ENCODE results near the gene SMIM45.
A peak's percentile ranks its signal among the peaks of the same experiment; 100 is the strongest.

Gene SMIM45

GRCh38 chr22:41911001-41911611 is 40.8 kb upstream of the SMIM45 start:
- DNase-seq: no peak
- no peaks in the 10 kb centered on the region for H3K9me3 ChIP-seq (replicated peaks; ENCODE audit: insufficient read depth, low read length)
- H3K27me3 ChIP-seq (replicated peaks; ENCODE audit: insufficient read depth, low read length): peaks cover 46% of the 10 kb centered on the region
- H3K4me1 ChIP-seq (ENCODE audit: low read length): peaks cover 21% of the 10 kb centered on the region
- peak overlapping the region; percentile 45; the same call in 1 of the 2 replicates for H3K4me2 ChIP-seq (ENCODE audit: low read depth, low read length)
- H3F3A ChIP-seq (ENCODE audit: insufficient read depth, low read length): peaks cover 15% of the 10 kb centered on the region
- no peaks in the 10 kb centered on the region for H3K9me2 ChIP-seq (replicated peaks; ENCODE audit: insufficient read depth, low read length)
- no peak for TF ChIP-seq EZH2phosphoT487 (IDR thresholded peaks at IDR 0.05; ENCODE audit: low read length)
- TF ChIP-seq EZH2 (optimal IDR thresholded peaks at IDR 0.05; ENCODE audit: low read depth, low read length): peak; percentile 28
- TF ChIP-seq CTCF (IDR thresholded peaks at IDR 0.05; ENCODE audit: low read length): no peak
- no peak overlapping the region for H3K4me3 ChIP-seq (ENCODE audit: low read length)
- H3K36me3 ChIP-seq (replicated peaks; ENCODE audit: insufficient read depth, low read length): no peaks in the 10 kb centered on the region
- H2AFZ ChIP-seq (ENCODE audit: low read length): no peak overlapping the region
- H3K27ac ChIP-seq (ENCODE audit: low read length): no peak overlapping the region
- no peaks in the 10 kb centered on the region for H4K20me1 ChIP-seq (ENCODE audit: insufficient read depth, low read length)
- H3K79me2 ChIP-seq (ENCODE audit: low read length): no peaks in the 10 kb centered on the region
- H3K9ac ChIP-seq (ENCODE audit: low read length): no peak overlapping the region

GRCh38 chr22:41912338-41913039 is 39.5 kb upstream of the SMIM45 start:
- Histone ChIP-seq H3K4me2 (ENCODE audit: low read depth, low read length) (no peak overlapping the region), H4K20me1 (ENCODE audit: insufficient read depth, low read length) (no peaks in the 10 kb centered on the region), H3K36me3 (replicated peaks; ENCODE audit: insufficient read depth, low read length) (no peaks in the 10 kb centered on the region), H3K79me2 (ENCODE audit: low read length) (no peaks in the 10 kb centered on the region), H3K27ac (ENCODE audit: low read length) (no peak overlapping the region), H2AFZ (ENCODE audit: low read length) (no peak overlapping the region), H3K4me3 (ENCODE audit: low read length) (no peak overlapping the region), H3K9me2 (replicated peaks; ENCODE audit: insufficient read depth, low read length) (no peaks in the 10 kb centered on the region), H3F3A (ENCODE audit: insufficient read depth, low read length) (peaks cover 10% of the 10 kb centered on the region), H3K27me3 (replicated peaks; ENCODE audit: insufficient read depth, low read length) (peaks cover 56% of the 10 kb centered on the region), H3K4me1 (ENCODE audit: low read length) (peaks cover 17% of the 10 kb centered on the region), H3K9ac (ENCODE audit: low read length) (no peak overlapping the region), H3K9me3 (replicated peaks; ENCODE audit: insufficient read depth, low read length) (no peaks in the 10 kb centered on the region)
- DNase-seq: no peak
- TF ChIP-seq EZH2phosphoT487 (IDR thresholded peaks at IDR 0.05; ENCODE audit: low read length): no peak
- TF ChIP-seq CTCF (IDR thresholded peaks at IDR 0.05; ENCODE audit: low read length): no peak
- no peak for TF ChIP-seq EZH2 (optimal IDR thresholded peaks at IDR 0.05; ENCODE audit: low read depth, low read length)

- Histone ChIP-seq H3K9ac (ENCODE audit: low read length) (no peak overlapping the region), H3K4me1 (ENCODE audit: low read length) (peaks cover 10% of the 10 kb centered on the region), H3K36me3 (replicated peaks; ENCODE audit: insufficient read depth, low read length) (no peaks in the 10 kb centered on the region), H3K4me3 (ENCODE audit: low read length) (no peak overlapping the region), H3K9me2 (replicated peaks; ENCODE audit: insufficient read depth, low read length) (no peaks in the 10 kb centered on the region), H4K20me1 (ENCODE audit: insufficient read depth, low read length) (no peaks in the 10 kb centered on the region), H3K27ac (ENCODE audit: low read length) (no peak overlapping the region), H3F3A (ENCODE audit: insufficient read depth, low read length) (0 out of 2 replicates have a peak, but pooled peaks cover 3% of the 10 kb centered on the region), H3K4me2 (ENCODE audit: low read depth, low read length) (no peak overlapping the region), H3K79me2 (ENCODE audit: low read length) (no peaks in the 10 kb centered on the region), H2AFZ (ENCODE audit: low read length) (no peak overlapping the region), H3K27me3 (replicated peaks; ENCODE audit: insufficient read depth, low read length) (peaks cover 56% of the 10 kb centered on the region), H3K9me3 (replicated peaks; ENCODE audit: insufficient read depth, low read length) (no peaks in the 10 kb centered on the region)
- no peak for DNase-seq
- TF ChIP-seq CTCF (IDR thresholded peaks at IDR 0.05; ENCODE audit: low read length) (no peak), EZH2 (optimal IDR thresholded peaks at IDR 0.05; ENCODE audit: low read depth, low read length) (no peak), EZH2phosphoT487 (IDR thresholded peaks at IDR 0.05; ENCODE audit: low read length) (no peak)
Observed at GRCh38 chr22:41913040-41913719, 38.8 kb upstream of the SMIM45 start.
